ENCODE measurements around the gene MTMR1. TPM values are rescaled to one million over a fixed set of nuclear protein-coding genes. Genes with fewer than 3 reads are reported as not detected.

Gene MTMR1
- total and polyA plus RNA-seq, 9 of the 15 experiments (the other 6 are each of a cell fraction or from before 2014, with no cell fraction given), result 0.96 to 35.4 (median 22.4) TPM

GRCh38 chrX:150701377-150701776 lies 8.2 kb downstream of the MTMR1 start:
- ATAC-seq, result no peak
- Histone ChIP-seq H3K9me1 (ENCODE audit: control insufficient read depth, insufficient read depth, low read length) (no peaks in the 10 kb centered on the region), H3K9ac (ENCODE audit: insufficient read depth in 1 of 2, low read depth in 2 of 2, low read length in 2 of 2) (no peak overlapping the region), H3K27me3 (ENCODE audit: control insufficient read depth in 2 of 2, insufficient read depth in 2 of 2, low read length in 2 of 2) (no peaks in the 10 kb centered on the region), H3K4me2 (ENCODE audit: insufficient read depth, low read length) (no peak overlapping the region), H3K79me2 (ENCODE audit: control insufficient read depth, insufficient read depth, low read length) (peaks cover 19% of the 10 kb centered on the region), H3K4me1 (replicated peaks in 1 of 2; ENCODE audit: control insufficient read depth in 2 of 2, insufficient read depth in 2 of 2, low read length in 2 of 2) (peaks cover 0 to 2% of the 10 kb centered on the region in 2 experiments; a peak in 2 of 5 replicates), H3K27ac (ENCODE audit: extremely low read depth, low read depth, low read length) (no peak overlapping the region), H3K9me3 (replicated peaks; ENCODE audit: control insufficient read depth, insufficient read depth, low read depth, low read length) (no peaks in the 10 kb centered on the region), H4K20me1 (replicated peaks; ENCODE audit: control insufficient read depth, insufficient read depth, low read length) (no peaks in the 10 kb centered on the region; the same call in 1 of the 2 replicates), H3K36me3 (ENCODE audit: control insufficient read depth, insufficient read depth, low read length) (peaks cover 52% of the 10 kb centered on the region; the same call in 2 of the 3 replicates), H3K4me3 (no peak overlapping the region), H2AFZ (ENCODE audit: low read depth, low read length) (no peak overlapping the region)
- in situ Hi-C loops (cut with MboI) (loop anchor here (25.0 kb wide), 1 partner anchor 739 kb away; no protein-coding TSS in a partner anchor), intact Hi-C loops (cut with micrococcal nuclease) (no loop called here)
- no TSS peak for BruUV-seq (replicated peaks)
- ChIA-PET POLR2A (interaction anchor here (1.7 kb wide), 1 partner anchor 10 kb away, joined by 6 read pairs; no protein-coding TSS in a partner anchor), CTCF (ENCODE audit: low intra/inter-chr PET ratio) (no interaction called here)
- 78% methylated on average over 1 of the region's 1 CpG for WGBS (ENCODE audit: insufficient coverage, low coverage, missing lambda C conversion rate)
- no peak for FAIRE-seq
- DNase-seq (ENCODE audit: extremely low read depth in 1 of 4, low spot score in 3 of 4), result no peak
- no peak for TF ChIP-seq EWSR1 (IDR thresholded peaks at IDR 0.05; ENCODE audit: borderline replicate concordance, low read depth, partially characterized antibody)
- no peak for TF ChIP-seq NFIX (CRISPR knock-in tag; IDR thresholded peaks at IDR 0.05; ENCODE audit: low read depth)
- no peak for TF ChIP-seq ZKSCAN1 (IDR thresholded peaks at IDR 0.05; ENCODE audit: low read depth, low read length)
- TF ChIP-seq HLTF (IDR thresholded peaks at IDR 0.05), result no peak
- TF ChIP-seq MCM5 (IDR thresholded peaks at IDR 0.05; ENCODE audit: low read depth), result no peak
- no peak for TF ChIP-seq BHLHE40 (IDR thresholded peaks at IDR 0.05; ENCODE audit: low read length)
- no peak for TF ChIP-seq ZKSCAN3 (CRISPR knock-in tag; IDR thresholded peaks at IDR 0.05)
- TF ChIP-seq ZBTB40 (IDR thresholded peaks at IDR 0.05), result no peak
- no peak for TF ChIP-seq ZBTB40 (CRISPR knock-in tag; IDR thresholded peaks at IDR 0.05)
- TF ChIP-seq PRPF4 (IDR thresholded peaks at IDR 0.05; ENCODE audit: insufficient read depth, low read depth, low read length, poor library complexity, severe bottlenecking), result no peak
- TF ChIP-seq GTF3C2 (IDR thresholded peaks at IDR 0.05; ENCODE audit: borderline replicate concordance, extremely low read depth, insufficient read length), result no peak
